Endodermal cell (in vitro differentiated cells): ENCODE measurements around the gene PNCK. TPM values are rescaled to one million over a fixed set of nuclear protein-coding genes. Genes with fewer than 3 reads are reported as not detected.

Experiments used
- DNase-seq: peaks from one replicate; pipeline ENCODE4 v3.0.0-alpha.2; 2017
- H3K27ac ChIP-seq: 2 replicates; pipeline ENCODE4 v1.5.1; 2013; ENCODE audit warnings: mild to moderate bottlenecking, low read depth, low read length, moderate library complexity
- H3K27me3 ChIP-seq: 2 replicates; pipeline ENCODE4 v1.6.1; 2013; ENCODE audit warnings: mild to moderate bottlenecking, low read length, moderate library complexity; ENCODE audit not compliant: insufficient read depth, control insufficient read depth, poor library complexity, severe bottlenecking
- H3K36me3 ChIP-seq: 2 replicates; pipeline ENCODE4 v1.7.0; 2013; ENCODE audit warnings: mild to moderate bottlenecking, low read length, moderate library complexity; ENCODE audit not compliant: control insufficient read depth, insufficient read depth
- H3K4me1 ChIP-seq: one replicate; pipeline ENCODE4 v1.7.0; 2013; ENCODE audit warnings: low read length; ENCODE audit not compliant: control insufficient read depth, insufficient read depth
- H3K4me3 ChIP-seq: 2 replicates; pipeline ENCODE4 v1.5.1; 2013; ENCODE audit warnings: mild to moderate bottlenecking, low read length, moderate library complexity
- H3K9ac ChIP-seq: 2 replicates; pipeline ENCODE4 v1.6.1; 2013; ENCODE audit warnings: mild to moderate bottlenecking, low read length, moderate library complexity; ENCODE audit not compliant: poor library complexity, severe bottlenecking; ENCODE audit errors: extremely low read depth
- H3K9me3 ChIP-seq: 2 replicates; pipeline ENCODE4 v1.6.1; 2013; ENCODE audit warnings: mild to moderate bottlenecking, low read length, moderate library complexity; ENCODE audit not compliant: control insufficient read depth
- H3K27ac Mint-ChIP-seq: 2 replicates; pipeline ENCODE4 v1.8.0; 2020; ENCODE audit warnings: mixed read lengths
- H3K27me3 Mint-ChIP-seq: 2 replicates; pipeline ENCODE4 v1.8.0; 2021; ENCODE audit warnings: mild to moderate bottlenecking, mixed read lengths; ENCODE audit not compliant: insufficient read depth
- H3K36me3 Mint-ChIP-seq: 2 replicates; pipeline ENCODE4 v1.8.0; 2020; ENCODE audit warnings: low read depth, mixed read lengths
- H3K4me1 Mint-ChIP-seq: 2 replicates; pipeline ENCODE4 v1.8.0; 2020; ENCODE audit warnings: mixed read lengths
- H3K4me3 Mint-ChIP-seq: 2 replicates; pipeline ENCODE4 v1.8.0; 2020; ENCODE audit warnings: mild to moderate bottlenecking, moderate library complexity, mixed read lengths
- H3K9me3 Mint-ChIP-seq: 2 replicates; pipeline ENCODE4 v1.8.0; 2020; ENCODE audit warnings: mild to moderate bottlenecking, mixed read lengths
- WGBS, 2 experiments: methylation state at CpG; one replicate each; pipeline versions ENCODE4 v1.1.5 to v1.1.7; 2013; ENCODE audit warnings: missing lambda C conversion rate in 2 of 2, mixed read lengths in 1 of 2; ENCODE audit not compliant: insufficient coverage in 1 of 2, insufficient read length in 1 of 2; 5-methylcytosine and 5-hydroxymethylcytosine counted together
- long read RNA-seq, 4 experiments: library from polyadenylated mRNA in 2 of 4; library from RNA in 1 of 4; library from capped mRNA in 1 of 4; stranded (forward) in 3 of 4; unstranded in 1 of 4; transcript quantifications; one replicate each; pipeline ENCODE4 v2.0.0, GENCODE V29; 2020 to 2021; ENCODE audit warnings: inconsistent platforms in 1 of 4
- polyA plus RNA-seq, 2 experiments: library from polyadenylated mRNA; stranded (reverse); fragments of 50-300 nt; gene quantifications; one replicate each; pipeline ENCODE4 v1.2.3, GENCODE V29; 2013
- total RNA-seq, 2 donors: library from RNA; stranded (reverse); fragmentation: NEBNext Ultra II Directional in 1 of 2; extraction: Animal tissue kit (Norgen Biotek cat#: 25700) in 1 of 2; gene quantifications; 2 replicates in 1 of 2; 3 replicates in 1 of 2; pipeline ENCODE4 v1.2.1, GENCODE V29; 2021
- TF ChIP-seq, protein P1 (sequence below): fragments of 200-600 bp; sonication (generic); conservative IDR thresholded peaks from 2 replicates; pipeline ENCODE4 v1.5.0; 2021; ENCODE audit warnings: antibody characterized with exemption, mild to moderate bottlenecking

Gene PNCK
- total RNA-seq: 10 to 100 TPM in 1 of 2 donors, 1 to 10 TPM in 1; 2.8 to 12.9 TPM
- 11.1 TPM for polyA plus RNA-seq (2013, experiment 1 of 2)
- 9.0 TPM for polyA plus RNA-seq (2013, experiment 2 of 2)
- long read RNA-seq, experiment 1, partial matches to known transcripts: 0 of 2 reads
- long read RNA-seq, experiment 1, other reads (novel, unspliced or antisense): 2 of 2 reads
- long read RNA-seq, experiment 2, partial matches to known transcripts: 0 of 6 reads
- long read RNA-seq, experiment 2, other reads (novel, unspliced or antisense): 6 of 6 reads
- long read RNA-seq, experiment 3, partial matches to known transcripts: 0 of 1 reads
- long read RNA-seq, experiment 3, other reads (novel, unspliced or antisense): 1 of 1 reads
- long read RNA-seq, experiment 4, transcript PNCK-201 (12 exons, 1,508 nt): major isoform, 5 of 14 reads
- long read RNA-seq, experiment 4, partial matches to known transcripts: 0 of 14 reads
- long read RNA-seq, experiment 4, other reads (novel, unspliced or antisense): 8 of 14 reads

- Mint-ChIP-seq H3K9me3 (peaks cover 58% of the 10 kb centered on the region), H3K27me3 (peaks cover 23% of the 10 kb centered on the region)
Measured at GRCh38 chrX:153673428-153674218, at the start of gene PNCK. Gene PNCK, minus strand, starts transcription at chrX:153673813. Its CDS starts 737 bp downstream, at chrX:153673076.

DNA sequence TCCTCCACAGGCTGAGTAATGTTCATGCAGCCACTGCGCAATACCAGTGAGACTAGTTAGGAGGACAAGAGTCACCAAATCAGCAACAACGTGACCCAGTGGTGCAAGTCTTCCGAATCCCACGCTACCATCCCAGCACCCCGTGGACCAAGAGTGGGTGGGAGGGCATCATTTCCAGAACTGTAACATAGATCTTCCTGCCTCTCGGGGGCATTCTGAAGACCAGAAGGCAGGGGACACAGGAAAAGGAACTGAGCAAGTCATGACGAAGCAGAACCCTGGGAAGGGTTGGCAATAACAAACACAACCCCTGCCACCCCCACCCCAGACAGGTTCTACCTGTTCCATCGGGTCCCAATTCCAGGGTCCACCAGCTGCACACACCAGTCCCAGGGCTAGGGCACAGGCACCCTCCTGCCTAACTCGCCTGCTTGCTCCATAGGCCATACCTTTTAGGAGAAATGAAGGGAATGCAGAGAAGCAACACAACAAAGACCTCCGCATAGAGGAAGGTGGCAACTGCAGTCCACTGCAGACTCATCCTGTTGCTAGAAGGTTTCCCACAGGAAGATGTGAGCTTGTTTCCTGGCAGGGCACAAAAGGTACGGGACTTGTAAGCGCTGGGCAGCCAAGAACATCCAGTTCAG is 49.2 kb upstream of the PNCK start:
- TF ChIP-seq, protein P1, sequence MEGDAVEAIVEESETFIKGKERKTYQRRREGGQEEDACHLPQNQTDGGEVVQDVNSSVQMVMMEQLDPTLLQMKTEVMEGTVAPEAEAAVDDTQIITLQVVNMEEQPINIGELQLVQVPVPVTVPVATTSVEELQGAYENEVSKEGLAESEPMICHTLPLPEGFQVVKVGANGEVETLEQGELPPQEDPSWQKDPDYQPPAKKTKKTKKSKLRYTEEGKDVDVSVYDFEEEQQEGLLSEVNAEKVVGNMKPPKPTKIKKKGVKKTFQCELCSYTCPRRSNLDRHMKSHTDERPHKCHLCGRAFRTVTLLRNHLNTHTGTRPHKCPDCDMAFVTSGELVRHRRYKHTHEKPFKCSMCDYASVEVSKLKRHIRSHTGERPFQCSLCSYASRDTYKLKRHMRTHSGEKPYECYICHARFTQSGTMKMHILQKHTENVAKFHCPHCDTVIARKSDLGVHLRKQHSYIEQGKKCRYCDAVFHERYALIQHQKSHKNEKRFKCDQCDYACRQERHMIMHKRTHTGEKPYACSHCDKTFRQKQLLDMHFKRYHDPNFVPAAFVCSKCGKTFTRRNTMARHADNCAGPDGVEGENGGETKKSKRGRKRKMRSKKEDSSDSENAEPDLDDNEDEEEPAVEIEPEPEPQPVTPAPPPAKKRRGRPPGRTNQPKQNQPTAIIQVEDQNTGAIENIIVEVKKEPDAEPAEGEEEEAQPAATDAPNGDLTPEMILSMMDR: no peak
- H3K9ac ChIP-seq: peak overlapping the region; percentile 59
- Mint-ChIP-seq H3K4me1 (peaks cover 14% of the 10 kb centered on the region), H3K9me3 (peaks cover 57% of the 10 kb centered on the region), H3K36me3 (peaks cover 32% of the 10 kb centered on the region), H3K4me3 (peak overlapping the region; percentile 77), H3K27ac (peak overlapping the region; percentile 89), H3K27me3 (no peaks in the 10 kb centered on the region)
- DNase-seq: no peak
- peaks cover 8% of the 10 kb centered on the region for H3K4me1 ChIP-seq
- no peak overlapping the region for H3K27ac ChIP-seq
- no peaks in the 10 kb centered on the region for H3K27me3 ChIP-seq
- H3K9me3 ChIP-seq: no peaks in the 10 kb centered on the region
- H3K4me3 ChIP-seq: peak overlapping the region; percentile 88
- H3K36me3 ChIP-seq: peaks cover 34% of the 10 kb centered on the region
- 72 to 78% methylated on average over 3 to 12 of the region's 12 CpGs for WGBS, 2 experiments

More at GRCh38 chrX:153673428-153674218, at the start of gene PNCK:
- no peaks in the 10 kb centered on the region for H3K36me3 ChIP-seq
- H3K27me3 ChIP-seq: no peaks in the 10 kb centered on the region
- no peaks in the 10 kb centered on the region for H3K9me3 ChIP-seq
- DNase-seq: peak; percentile 59
- no peaks in the 10 kb centered on the region for H3K4me1 ChIP-seq
- Mint-ChIP-seq H3K4me1 (peaks cover 5% of the 10 kb centered on the region), H3K4me3 (peak within 1 kb of the TSS; percentile 40), H3K36me3 (no peaks in the 10 kb centered on the region), H3K27ac (no peak within 1 kb of the TSS)
- H3K9ac ChIP-seq: no peak within 1 kb of the TSS
- H3K27ac ChIP-seq: no peak within 1 kb of the TSS
- WGBS, 2 experiments: 13 to 37% methylated on average over 5 to 90 of the region's 98 CpGs
- TF ChIP-seq, protein P1: no peak
- H3K4me3 ChIP-seq: no peak within 1 kb of the TSS

- Mint-ChIP-seq H3K4me1 (peaks cover 7% of the 10 kb centered on the region), H3K27ac (no peak overlapping the region), H3K4me3 (no peak overlapping the region)
Measured at GRCh38 chrX:153719701-153720100, 46.1 kb upstream of the PNCK start.

More at GRCh38 chrX:153719701-153720100, 46.1 kb upstream of the PNCK start:
- DNase-seq: no peak
- 92 to 100% methylated on average over 1 to 2 of the region's 2 CpGs for WGBS, 2 experiments
- no peak overlapping the region for H3K9ac ChIP-seq
- no peaks in the 10 kb centered on the region for H3K4me1 ChIP-seq
- H3K27me3 Mint-ChIP-seq: no peaks in the 10 kb centered on the region
- no peaks in the 10 kb centered on the region for H3K27me3 ChIP-seq
- peaks cover 55% of the 10 kb centered on the region for H3K36me3 ChIP-seq
- no peak overlapping the region for H3K4me3 ChIP-seq
- peaks cover 56% of the 10 kb centered on the region for H3K36me3 Mint-ChIP-seq
- TF ChIP-seq, protein P1: no peak
- peaks cover 63% of the 10 kb centered on the region for H3K9me3 Mint-ChIP-seq
- H3K9me3 ChIP-seq: no peaks in the 10 kb centered on the region
- H3K27ac ChIP-seq: no peak overlapping the region
